Heart right ventricle (tissue), 16 donors: ENCODE results near the gene CHST11. TPM values are rescaled to one million over a fixed set of nuclear protein-coding genes. Genes with fewer than 3 reads are reported as not detected.
A peak's percentile ranks its signal among the peaks of the same experiment; 100 is the strongest.

Experiments
- ATAC-seq, 8 donors: fragments of 200-7000 bp; cut with Tn5 transposase; one replicate each; pipeline ENCODE4 v1.9.1; 2020; ENCODE audit warnings: mild to moderate bottlenecking in 8 of 8, moderate library complexity in 8 of 8, moderate number of reproducible peaks in 1 of 8
- DNase-seq, 2 donors: peaks; one replicate each; pipeline ENCODE4 v3.0.0-alpha.2; 2020
- H3K27ac ChIP-seq, 10 donors: fragments of 200-600 bp; sonication (generic) in 2 of 10; one replicate each; pipeline versions ENCODE4 v1.5.0 to v1.8.0; 2020 to 2022; ENCODE audit warnings: mild to moderate bottlenecking in 3 of 10
- H3K27me3 ChIP-seq, 7 donors: fragments of 200-600 bp; one replicate each; pipeline ENCODE4 v1.8.0; 2021 to 2022; ENCODE audit warnings: mild to moderate bottlenecking in 2 of 7
- H3K36me3 ChIP-seq, 9 donors: fragments of 200-600 bp; sonication (generic) in 1 of 9; one replicate each; pipeline versions ENCODE4 v1.5.0 to v1.8.0; 2020 to 2022; ENCODE audit warnings: mild to moderate bottlenecking in 2 of 9
- H3K4me1 ChIP-seq, 9 donors: fragments of 200-600 bp; sonication (generic) in 1 of 9; one replicate each; pipeline versions ENCODE4 v1.5.0 to v1.8.0; 2020 to 2022; ENCODE audit warnings: mild to moderate bottlenecking in 4 of 9
- H3K4me3 ChIP-seq, 10 donors: fragments of 200-600 bp; sonication (generic) in 2 of 10; one replicate each; pipeline versions ENCODE4 v1.5.0 to v1.8.0; 2020 to 2022; ENCODE audit warnings: mild to moderate bottlenecking in 7 of 10, moderate library complexity in 2 of 10
- H3K9me3 ChIP-seq, 11 donors: fragments of 200-600 bp in 10 of 11; sonication (generic) in 2 of 11; one replicate each; pipeline versions ENCODE4 v1.5.0 to v1.8.0; 2013 to 2022; ENCODE audit warnings: mild to moderate bottlenecking in 2 of 11, control low read depth in 1 of 11, moderate library complexity in 1 of 11
- WGBS, 2 donors: extraction: QIAGEN DNeasy Blood & Tissue Kit; methylation state at CpG; one replicate each; pipeline ENCODE4 v1.1.7; 2013; ENCODE audit warnings: inconsistent platforms in 1 of 2; 5-methylcytosine and 5-hydroxymethylcytosine counted together
- intact Hi-C, 10 donors: fragments of 100-400 bp; cut with DNase I; formaldehyde crosslinking; loops; one replicate each; pipeline versions ENCODE4 v1.11.1 to v1.14.2; 2022
- polyA plus RNA-seq, 2 donors: library from polyadenylated mRNA; stranded (reverse); fragments of 200-250 nt; gene quantifications; one replicate each; pipeline ENCODE4 v1.2.3, GENCODE V29; 2013
- total RNA-seq, 10 donors: library from RNA; stranded (reverse); fragmentation: NEBNext Ultra II Directional in 3 of 10; extraction: Animal tissue kit (Norgen Biotek cat#: 25700) in 3 of 10; gene quantifications; one replicate each; pipeline versions ENCODE4 v1.2.1 to v1.2.4, GENCODE V29; 2021 to 2023
- TF ChIP-seq, protein P1 (sequence below), 9 donors: fragments of 200-600 bp; sonication (generic) in 2 of 9; IDR thresholded peaks; one replicate each; pipeline versions ENCODE4 v1.5.0 to v1.8.0; 2021 to 2022; ENCODE audit warnings: antibody characterized with exemption in 9 of 9, mild to moderate bottlenecking in 5 of 9, moderate library complexity in 1 of 9
- donor health status: Arrhythmogenic right ventricular cardiomyopathy.
- donor health status: ischemic (EF 13 %, LVEDD 7.1; RV severe dilation, severe dysfunction).
- donor health status: healthy with polysubstance abuse.
- donor health status: DM: no; HTN: yes; CAD: no.
- donor health status: DM: no; HTN: no; CAD: no.
- donor health status: ischemic (EF 25% LVEDD 6.9; RV normal size, moderate dysfunction).
- donor health status: ischemic (EF 25% LVEDD 5.7; RV mildly dilated, moderate dysfunction).
- donor health status: healthy.
- donor health status: DM: yes; HTN: yes; CAD: no.
- donor health status: Ischemic cardiomyopathy.
- donor health status: ischemic (EF 35%, LVEDD 5.7; RV mildly dilated, moderate dysfunction).
- donor health status: nonischemic (EF 11% LVEDD 7.7; RV severe dilation, severe dysfunction).
- donor health status: DM: yes; HTN: yes; CAD: no.
- donor health status: PGD.
- donor health status: ischemic (EF 29% LVEDD 5.4; RV normal size, mild dysfunction).
- donor health status: nonischemic (EF 23%, LVEDD 6.1; RV moderate dilation, normal function).

Gene CHST11
- total and polyA plus RNA-seq, 12 donors: 1.1 to 12.7 (median 4.3) TPM

DNA sequence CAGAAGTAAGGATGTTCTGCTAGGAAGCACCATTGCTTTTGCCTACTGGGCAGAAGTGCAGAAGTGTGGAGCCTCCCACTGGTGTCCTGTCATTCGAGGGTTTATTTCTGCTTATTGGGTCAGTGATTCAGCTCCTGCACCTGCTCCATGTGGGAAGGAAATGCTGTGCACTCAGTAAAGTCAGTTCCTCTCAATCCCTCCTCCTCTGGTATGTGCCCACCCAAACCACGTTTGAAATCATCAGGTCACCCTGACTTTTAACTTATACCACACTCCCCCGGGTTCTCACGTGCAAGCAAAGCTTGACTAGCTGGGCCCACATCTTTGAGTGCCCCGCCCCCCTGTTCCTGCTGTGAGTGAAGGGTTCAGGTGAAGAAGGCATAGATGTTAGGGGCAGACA is 223.7 kb downstream of the CHST11 start:
- DNase-seq (no peak), ATAC-seq (no peak)
- Histone ChIP-seq H3K27ac (peak overlapping the region in 1 of 10 donors; percentile 37), H3K9me3 (no peaks in the 10 kb centered on the region), H3K27me3 (no peaks in the 10 kb centered on the region), H3K4me1 (peaks cover 0 to 58% (median 15%) of the 10 kb centered on the region in 9 donors), H3K4me3 (no peak overlapping the region), H3K36me3 (no peaks in the 10 kb centered on the region)
- WGBS, 2 donors: 76 to 79% methylated on average over 5 of the region's 5 CpGs
- TF ChIP-seq, protein P1, sequence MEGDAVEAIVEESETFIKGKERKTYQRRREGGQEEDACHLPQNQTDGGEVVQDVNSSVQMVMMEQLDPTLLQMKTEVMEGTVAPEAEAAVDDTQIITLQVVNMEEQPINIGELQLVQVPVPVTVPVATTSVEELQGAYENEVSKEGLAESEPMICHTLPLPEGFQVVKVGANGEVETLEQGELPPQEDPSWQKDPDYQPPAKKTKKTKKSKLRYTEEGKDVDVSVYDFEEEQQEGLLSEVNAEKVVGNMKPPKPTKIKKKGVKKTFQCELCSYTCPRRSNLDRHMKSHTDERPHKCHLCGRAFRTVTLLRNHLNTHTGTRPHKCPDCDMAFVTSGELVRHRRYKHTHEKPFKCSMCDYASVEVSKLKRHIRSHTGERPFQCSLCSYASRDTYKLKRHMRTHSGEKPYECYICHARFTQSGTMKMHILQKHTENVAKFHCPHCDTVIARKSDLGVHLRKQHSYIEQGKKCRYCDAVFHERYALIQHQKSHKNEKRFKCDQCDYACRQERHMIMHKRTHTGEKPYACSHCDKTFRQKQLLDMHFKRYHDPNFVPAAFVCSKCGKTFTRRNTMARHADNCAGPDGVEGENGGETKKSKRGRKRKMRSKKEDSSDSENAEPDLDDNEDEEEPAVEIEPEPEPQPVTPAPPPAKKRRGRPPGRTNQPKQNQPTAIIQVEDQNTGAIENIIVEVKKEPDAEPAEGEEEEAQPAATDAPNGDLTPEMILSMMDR (IDR thresholded peaks at IDR 0.05): no peak
- intact Hi-C loops: loop anchor here in 2 of 10 donors (10.0 kb wide), 2 partner anchors 114 to 174 kb away; no protein-coding TSS in a partner anchor

DNA sequence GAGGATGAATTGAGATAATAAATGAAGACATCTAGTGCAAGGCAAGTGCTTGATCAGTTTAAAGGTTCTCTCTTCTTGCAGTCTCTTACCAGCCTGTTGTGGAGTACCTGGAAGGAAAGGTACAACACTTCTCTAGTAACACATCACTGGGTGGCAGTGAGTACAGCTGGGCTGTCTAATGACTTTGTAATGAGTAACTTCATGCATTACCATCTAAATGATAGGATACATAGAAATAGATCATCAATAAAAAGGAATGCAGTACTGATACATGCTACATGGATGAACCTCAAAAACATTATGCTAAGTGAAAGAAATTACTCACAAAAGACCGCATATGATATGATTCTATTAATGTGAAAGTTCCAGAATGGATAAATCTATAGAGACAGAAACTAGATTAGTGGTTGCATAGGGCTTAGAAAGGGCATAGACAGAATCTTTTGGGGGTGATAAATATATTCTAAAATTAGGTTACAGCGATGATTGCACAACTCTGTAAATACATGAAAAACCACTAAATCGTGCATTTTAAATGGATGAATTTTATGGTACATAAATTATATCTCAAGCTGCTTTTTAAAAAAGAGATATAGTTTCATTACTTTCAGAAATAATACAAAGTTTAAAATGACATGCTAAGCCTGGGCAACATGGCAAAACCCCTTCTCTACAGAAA is 224.4 kb downstream of the CHST11 start:
- 63 to 95% methylated on average over 3 of the region's 3 CpGs for WGBS, 2 donors
- Histone ChIP-seq H3K4me1 (peaks cover 0 to 64% (median 21%) of the 10 kb centered on the region in 9 donors), H3K27me3 (no peaks in the 10 kb centered on the region), H3K9me3 (no peaks in the 10 kb centered on the region), H3K36me3 (no peaks in the 10 kb centered on the region), H3K4me3 (no peak overlapping the region), H3K27ac (peak overlapping the region in 1 of 10 donors; percentile 37)
- ATAC-seq (no peak), DNase-seq (no peak)
- intact Hi-C loops: loop anchor here in 2 of 10 donors (10.0 kb wide), 2 partner anchors 114 to 174 kb away; no protein-coding TSS in a partner anchor
- TF ChIP-seq, protein P1 (IDR thresholded peaks at IDR 0.05): no peak

DNA sequence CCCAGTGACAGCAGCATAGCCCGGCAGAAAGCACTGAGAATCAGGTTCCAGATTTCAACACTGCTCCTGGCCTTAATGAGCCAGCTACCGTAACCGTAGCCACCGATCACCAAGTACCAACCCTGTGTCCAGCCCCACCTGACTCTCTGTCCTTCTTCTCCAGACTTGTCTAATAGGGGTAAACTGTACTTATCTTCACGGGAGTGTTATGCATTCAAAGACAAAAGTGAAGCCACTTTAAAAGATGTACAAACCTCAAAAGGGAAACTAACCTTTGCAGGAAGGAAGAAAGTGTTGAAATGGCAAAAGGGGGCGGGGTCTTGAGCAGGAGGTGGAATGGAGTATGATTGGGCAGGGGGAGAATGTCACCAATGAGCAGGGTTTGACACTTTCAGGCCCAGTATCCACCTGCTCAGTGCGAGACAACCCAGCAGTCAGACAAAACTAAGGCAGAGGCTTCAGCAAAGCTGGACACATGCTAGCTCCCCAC is 226.1 kb downstream of the CHST11 start:
- H3K4me1 ChIP-seq: peaks cover 0 to 81% (median 21%) of the 10 kb centered on the region in 9 donors

DNA sequence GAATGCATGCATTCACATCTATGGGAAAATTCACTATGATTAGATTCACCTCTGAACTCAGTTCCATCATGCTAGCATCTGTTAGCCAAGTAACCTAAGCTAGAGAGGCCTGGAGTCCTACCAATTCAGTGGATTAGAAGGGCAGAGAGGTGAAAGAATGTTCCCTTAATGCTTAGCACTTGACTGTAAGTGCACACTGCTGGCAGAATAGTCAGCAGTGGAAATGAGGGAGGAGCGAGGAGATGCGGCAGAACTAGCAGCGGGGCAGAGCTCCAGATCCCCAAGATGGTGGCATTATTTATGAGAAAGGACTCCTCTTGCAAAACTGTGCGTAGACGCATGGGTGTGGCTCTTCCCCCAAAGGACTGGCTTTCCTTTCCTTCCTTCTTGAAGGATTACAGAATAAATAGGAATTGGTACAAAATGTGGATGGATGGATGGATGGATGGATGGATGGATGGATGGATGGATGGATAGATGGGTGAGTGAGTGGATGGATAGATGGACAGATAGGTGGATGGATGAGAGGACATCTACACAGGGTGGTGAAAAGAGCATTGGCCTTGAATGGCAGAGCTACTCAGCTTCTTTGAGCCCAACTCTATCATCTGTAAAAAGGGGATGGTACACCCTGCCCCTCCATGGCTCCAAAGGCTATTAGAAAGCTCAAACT is 227.2 kb downstream of the CHST11 start:
- intact Hi-C loops: loop anchor here in 2 of 10 donors (10.0 kb wide), 2 partner anchors 111 to 171 kb away; no protein-coding TSS in a partner anchor
- Histone ChIP-seq H3K4me1 (peaks cover 0 to 92% (median 21%) of the 10 kb centered on the region in 9 donors), H3K4me3 (no peak overlapping the region), H3K27me3 (no peaks in the 10 kb centered on the region), H3K36me3 (no peaks in the 10 kb centered on the region), H3K9me3 (no peaks in the 10 kb centered on the region), H3K27ac (peak overlapping the region in 3 of 10 donors; percentile 24 to 73 (median 53))
- DNase-seq (no peak), ATAC-seq (peak in 7 of 8 donors; percentile 57 to 91 (median 74))
- 51 to 70% methylated on average over 5 of the region's 5 CpGs for WGBS, 2 donors
- TF ChIP-seq, protein P1 (IDR thresholded peaks at IDR 0.05): no peak

More for the DNA sequence above, 226.1 kb downstream of the CHST11 start:
- Histone ChIP-seq H3K27ac (peak overlapping the region in 5 of 10 donors; percentile 9 to 73 (median 24)), H3K9me3 (no peaks in the 10 kb centered on the region), H3K36me3 (no peaks in the 10 kb centered on the region), H3K4me3 (peak overlapping the region in 1 of 10 donors; percentile 12), H3K27me3 (no peaks in the 10 kb centered on the region)
- ATAC-seq (peak in 6 of 8 donors; percentile 19 to 55 (median 42)), DNase-seq (no peak)
- TF ChIP-seq, protein P1 (IDR thresholded peaks at IDR 0.05): no peak
- intact Hi-C loops: loop anchor here in 2 of 10 donors (10.0 kb wide), 2 partner anchors 112 to 172 kb away; no protein-coding TSS in a partner anchor
- WGBS, 2 donors: 79 to 89% methylated on average over 7 of the region's 7 CpGs
